Activated T-cell treated with anti-CD3 and anti-CD28 coated beads, Interleukin-2, amount 50 U/mL, for 1 hour (primary cell): Measurements from ENCODE around the gene NYNRIN.
"Not testable (repeated sequence)": the region's sequence is repeated elsewhere in the genome, so short reads cannot be mapped to it uniquely, and the experiment has no call there.

ENCODE experiments used
- DNase-seq: peaks from one replicate; pipeline ENCODE4 v3.0.0-alpha.2; 2020

The NYNRIN gene

GRCh38 chr14:24370748-24371147 lies 28.1 kb upstream of the NYNRIN start:
- no peak for DNase-seq

GRCh38 chr14:24371605-24372004 lies 27.2 kb upstream of the NYNRIN start:
- DNase-seq, result not testable (repeated sequence)

GRCh38 chr14:24372701-24373416 lies 25.9 kb upstream of the NYNRIN start:
- no peak for DNase-seq

- no peak for DNase-seq
These were observed 22.2 kb upstream of the NYNRIN start for GRCh38 chr14:24376448-24377070.

GRCh38 chr14:24377126-24377525 lies 21.7 kb upstream of the NYNRIN start:
- DNase-seq, result no peak

- DNase-seq, result no peak
These were observed 21.1 kb upstream of the NYNRIN start for GRCh38 chr14:24377657-24378056.

GRCh38 chr14:24378327-24378726 lies 20.5 kb upstream of the NYNRIN start:
- DNase-seq, result no peak

GRCh38 chr14:24378981-24379906 lies 19.6 kb upstream of the NYNRIN start:
- no peak for DNase-seq

GRCh38 chr14:24379907-24380730 lies 18.7 kb upstream of the NYNRIN start:
- DNase-seq, result no peak

GRCh38 chr14:24381363-24382063 lies 17.3 kb upstream of the NYNRIN start:
- no peak for DNase-seq

GRCh38 chr14:24382064-24382371 lies 16.8 kb upstream of the NYNRIN start:
- DNase-seq, result no peak

- no peak for DNase-seq
These were observed 14.6 kb upstream of the NYNRIN start for GRCh38 chr14:24384169-24384568.

GRCh38 chr14:24385524-24385923 lies 13.3 kb upstream of the NYNRIN start:
- no peak for DNase-seq

- no peak for DNase-seq
These were observed 11.8 kb upstream of the NYNRIN start for GRCh38 chr14:24387009-24387345.

- DNase-seq, result not testable (repeated sequence)
These were observed 11.2 kb upstream of the NYNRIN start for GRCh38 chr14:24387579-24387978.

GRCh38 chr14:24388474-24389179 lies 10.2 kb upstream of the NYNRIN start:
- no peak for DNase-seq

- DNase-seq, result no peak
These were observed 9.5 kb upstream of the NYNRIN start for GRCh38 chr14:24389226-24389848.

GRCh38 chr14:24390701-24391468 lies 7.9 kb upstream of the NYNRIN start:
- no peak for DNase-seq

- no peak for DNase-seq
These were observed 6.3 kb upstream of the NYNRIN start for GRCh38 chr14:24392325-24393091.

- no peak for DNase-seq
These were observed 4.5 kb upstream of the NYNRIN start for GRCh38 chr14:24394275-24394674.
